NCI-H2227 treated with DMSO at 0.1 percent for 48 hours (cell line): ENCODE results near the gene SPEF2.

Experiments
- DNase-seq: peaks from one replicate; lab custom pipeline; 2025; lab: John Stamatoyannopoulos, UW

The SPEF2 gene

GRCh38 chr5:35856765-35857351 lies 239.2 kb downstream of the SPEF2 start, which contains the start of gene IL7R:
TSS of gene IL7R (plus strand) at chr5:35856891. CDS start at chr5:35856978, 87 bp downstream.
- DNase-seq: no peak

- no peak for DNase-seq
Observed at GRCh38 chr5:35857606-35858205, 240.0 kb downstream of the SPEF2 start.

- no peak for DNase-seq
Observed at GRCh38 chr5:35859101-35859661, 241.5 kb downstream of the SPEF2 start.

- no peak for DNase-seq
Observed at GRCh38 chr5:35860686-35861085, 243.0 kb downstream of the SPEF2 start.

- no peak for DNase-seq
Observed at GRCh38 chr5:35861718-35862117, 244.1 kb downstream of the SPEF2 start.

GRCh38 chr5:35862126-35862525 lies 244.5 kb downstream of the SPEF2 start:
- no peak for DNase-seq

GRCh38 chr5:35863159-35863558 lies 245.5 kb downstream of the SPEF2 start:
- no peak for DNase-seq
